DMS 273 (cell line): ENCODE results near the gene KRTAP10-9.
"Not testable (repeated sequence)": the region's sequence is repeated elsewhere in the genome, so short reads cannot be mapped to it uniquely, and the experiment has no call there.

ENCODE experiments used
- DNase-seq: peaks from one replicate; lab custom pipeline; 2025; ENCODE audit not compliant: unreplicated experiment; lab: John Stamatoyannopoulos, UW

The KRTAP10-9 gene

GRCh38 chr21:44614161-44614631 is 12.7 kb upstream of the KRTAP10-9 start:
- no peak for DNase-seq

GRCh38 chr21:44614961-44615391 is 11.9 kb upstream of the KRTAP10-9 start:
- DNase-seq, result no peak

DNA sequence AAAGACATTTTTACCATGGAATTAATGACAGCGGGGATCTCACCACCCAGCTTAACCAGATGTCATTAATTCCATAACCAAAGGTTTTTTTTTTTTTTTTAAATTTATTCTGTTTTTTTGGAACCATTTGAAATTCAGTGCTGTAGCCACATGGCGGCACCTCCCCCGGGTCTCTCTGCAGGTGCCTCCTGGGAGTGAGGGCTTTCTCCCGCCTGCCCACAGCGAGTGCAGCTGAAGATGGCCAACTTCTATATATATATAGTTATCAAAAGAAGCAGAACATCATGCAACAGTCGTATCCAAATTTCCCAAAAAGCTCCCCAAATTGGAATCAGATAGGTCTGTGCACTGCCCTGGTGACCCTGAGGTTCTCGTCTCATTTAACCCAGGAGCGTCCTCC is 11.4 kb upstream of the KRTAP10-9 start:
- no peak for DNase-seq

GRCh38 chr21:44615911-44616590 is 10.8 kb upstream of the KRTAP10-9 start:
- peak; percentile 59 for DNase-seq

DNA sequence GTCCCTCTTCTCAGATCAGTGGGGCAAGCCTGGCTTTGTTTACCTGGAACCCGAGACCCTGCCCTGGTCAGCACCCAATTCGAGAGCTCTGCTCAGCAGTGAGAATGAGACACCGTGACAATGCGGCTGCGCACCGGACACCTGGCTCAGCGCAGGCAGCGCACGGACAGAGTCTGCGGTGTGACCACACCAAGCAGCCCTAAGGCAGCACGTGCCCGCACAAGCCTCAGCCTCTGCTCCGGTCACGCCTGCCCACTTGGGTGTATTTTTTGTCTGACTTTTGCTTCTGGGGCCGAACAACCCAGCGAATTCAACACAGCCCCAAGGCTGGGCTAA is 10.3 kb upstream of the KRTAP10-9 start:
- no peak for DNase-seq

DNA sequence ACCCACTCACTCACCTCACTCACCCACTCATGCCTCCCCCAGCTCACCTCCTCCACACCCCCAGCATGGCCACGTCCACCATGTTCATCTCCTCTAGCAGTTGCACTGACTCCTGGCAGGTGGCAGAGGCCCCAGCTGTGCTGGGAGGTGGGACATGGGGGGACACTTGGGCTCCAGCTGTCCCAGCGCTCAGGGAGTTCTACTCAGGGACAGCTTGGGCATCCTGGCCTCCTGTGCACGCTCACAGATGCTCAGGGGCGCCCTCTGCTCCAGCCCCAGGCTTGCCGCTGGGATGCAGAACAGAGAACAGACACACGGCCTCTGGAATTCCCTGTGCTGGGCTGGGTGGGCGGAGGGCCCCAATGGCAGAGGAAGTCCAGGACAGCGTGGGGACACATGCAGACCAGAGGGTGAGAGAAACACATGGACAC is 9.8 kb upstream of the KRTAP10-9 start:
- no peak for DNase-seq

DNA sequence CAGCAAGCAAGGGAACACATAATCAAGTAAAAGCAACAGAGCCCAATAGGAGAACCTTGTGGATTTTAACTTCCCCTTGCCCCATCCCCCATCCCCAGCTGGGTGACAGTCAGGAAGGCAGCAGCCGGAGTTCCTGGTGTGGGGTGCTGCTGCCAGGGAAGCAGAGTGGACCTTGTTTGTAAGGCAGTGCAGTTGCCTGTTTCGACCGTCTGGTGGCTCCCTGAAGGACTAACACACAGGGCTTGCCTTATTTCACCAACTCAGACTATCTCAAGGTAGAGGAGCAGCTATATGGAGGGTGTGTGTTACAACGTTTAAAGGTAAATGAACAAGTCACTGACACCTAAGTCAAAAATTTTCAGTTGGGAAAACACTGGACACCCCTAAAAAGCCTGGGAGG is 8.4 kb upstream of the KRTAP10-9 start:
- DNase-seq, result no peak

DNA sequence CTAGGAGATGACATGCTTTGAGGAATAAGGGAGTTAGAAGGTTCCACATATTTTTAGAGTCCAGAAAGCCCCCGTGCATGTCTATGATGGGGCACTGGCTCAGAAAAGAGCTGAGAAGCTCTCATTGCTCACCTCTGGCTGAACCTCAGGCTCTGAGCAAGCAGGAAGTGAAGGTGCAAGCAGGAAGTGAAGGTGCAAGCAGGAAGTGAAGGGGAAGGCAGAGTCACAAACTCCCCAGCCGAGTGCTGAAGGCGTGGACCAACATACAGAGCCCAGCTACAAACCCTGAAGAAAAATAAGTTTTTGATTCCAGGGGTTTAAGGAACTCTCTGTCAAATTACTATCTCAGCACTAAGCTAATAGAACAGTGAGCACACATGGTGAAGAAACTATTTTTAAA is 8.0 kb upstream of the KRTAP10-9 start:
- DNase-seq, result no peak

DNA sequence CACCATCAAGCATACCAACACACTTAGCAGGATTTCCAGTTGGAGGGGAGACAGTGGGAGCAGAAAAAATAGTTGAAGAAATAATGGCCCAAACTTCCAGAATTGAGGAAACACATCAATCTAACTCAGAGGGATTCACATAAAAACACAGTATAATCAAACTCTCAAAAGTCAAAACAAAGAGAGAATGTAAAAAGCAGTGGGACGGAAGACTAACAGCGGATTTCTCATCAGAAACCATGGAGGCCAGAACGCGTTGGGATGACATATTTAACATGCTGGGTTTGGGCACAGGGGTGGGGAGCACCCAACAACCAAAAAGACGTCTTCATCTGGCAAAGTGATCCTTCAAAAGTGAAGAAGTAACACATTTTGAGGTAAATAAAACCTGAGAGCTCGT is 7.0 kb upstream of the KRTAP10-9 start:
- no peak for DNase-seq

DNA sequence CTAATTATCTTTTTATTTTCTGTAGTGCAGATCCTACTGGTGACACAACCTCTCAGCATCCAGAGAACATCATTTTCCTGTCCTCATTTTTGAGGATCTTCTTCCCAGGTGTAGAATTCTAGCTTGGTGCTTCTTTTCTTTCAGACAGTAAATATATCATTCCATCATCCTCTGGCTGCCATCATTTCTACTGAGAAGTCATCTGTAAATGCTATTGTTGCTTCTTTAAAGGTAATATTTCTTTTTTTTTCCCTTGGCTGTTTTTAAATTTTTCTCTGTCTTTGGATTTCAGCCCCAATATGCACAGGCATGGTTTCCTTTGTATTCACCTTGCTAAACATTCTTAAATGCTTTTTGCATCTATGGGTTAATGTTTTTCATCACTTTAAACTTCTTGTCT is 3.3 kb upstream of the KRTAP10-9 start:
- DNase-seq, result no peak

- DNase-seq, result no peak
These were observed 1.1 kb upstream of the KRTAP10-9 start for GRCh38 chr21:44625756-44626155.

GRCh38 chr21:44626262-44626661 is 631 bp upstream of the KRTAP10-9 start:
- no peak for DNase-seq

- DNase-seq, result peak; percentile 65
These were observed 409 bp downstream of the KRTAP10-9 start for GRCh38 chr21:44627181-44627822.

DNA sequence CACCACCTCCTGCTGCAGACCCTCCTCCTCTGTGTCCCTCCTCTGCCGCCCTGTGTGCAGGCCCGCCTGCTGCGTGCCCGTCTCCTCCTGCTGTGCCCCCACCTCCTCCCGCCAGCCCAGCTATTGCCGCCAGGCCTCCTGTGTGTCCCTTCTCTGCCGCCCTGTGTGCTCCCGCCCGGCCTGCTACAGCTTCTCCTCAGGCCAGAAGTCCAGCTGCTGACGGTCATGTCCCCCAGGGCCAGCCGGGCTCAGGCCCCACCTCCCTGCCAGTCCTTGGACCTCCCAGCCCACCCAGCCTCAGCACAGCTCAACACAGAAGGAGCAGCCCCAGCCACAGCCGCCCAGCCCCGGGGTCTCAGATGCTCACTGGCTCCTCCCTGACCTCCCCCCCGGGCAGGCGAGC is 939 bp downstream of the KRTAP10-9 start:
- not testable (repeated sequence) for DNase-seq

DNA sequence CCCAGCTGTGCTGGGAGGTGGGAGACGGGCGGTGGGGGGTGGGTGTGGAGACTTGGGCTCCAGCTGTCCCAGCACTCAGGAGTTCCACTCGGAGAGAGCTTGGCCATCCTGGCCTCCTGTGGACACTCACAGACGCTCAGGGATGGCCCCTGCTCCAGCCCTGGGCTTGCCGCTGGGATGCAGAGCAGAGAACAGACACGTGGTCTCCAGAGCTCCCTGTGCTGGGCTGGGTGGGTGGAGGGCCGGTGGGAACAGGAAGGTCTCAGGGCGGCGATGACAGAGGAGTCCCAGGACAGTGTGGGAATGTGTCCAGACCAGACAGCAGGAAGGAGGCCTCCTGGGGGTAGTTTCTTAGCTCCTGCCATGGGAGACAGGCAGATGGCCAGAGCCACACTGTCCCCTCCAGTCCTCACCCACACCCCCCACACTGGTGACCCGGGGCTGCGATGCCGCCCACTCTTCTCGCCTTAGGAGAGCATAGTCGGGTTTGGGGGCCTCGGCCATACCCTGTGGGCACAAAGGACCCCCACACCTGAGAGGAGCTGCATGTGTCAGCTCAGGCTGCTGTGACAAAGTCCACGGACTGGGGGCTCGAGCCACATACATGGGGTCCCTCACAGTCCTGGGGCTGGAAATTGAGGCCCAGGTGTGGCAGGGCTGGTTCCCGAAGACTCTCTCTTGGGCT is 2.0 kb downstream of the KRTAP10-9 start:
- DNase-seq, result no peak

GRCh38 chr21:44630440-44630839 is 3.5 kb downstream of the KRTAP10-9 start:
- DNase-seq, result no peak

GRCh38 chr21:44632067-44632466 is 5.2 kb downstream of the KRTAP10-9 start:
- DNase-seq, result no peak

DNA sequence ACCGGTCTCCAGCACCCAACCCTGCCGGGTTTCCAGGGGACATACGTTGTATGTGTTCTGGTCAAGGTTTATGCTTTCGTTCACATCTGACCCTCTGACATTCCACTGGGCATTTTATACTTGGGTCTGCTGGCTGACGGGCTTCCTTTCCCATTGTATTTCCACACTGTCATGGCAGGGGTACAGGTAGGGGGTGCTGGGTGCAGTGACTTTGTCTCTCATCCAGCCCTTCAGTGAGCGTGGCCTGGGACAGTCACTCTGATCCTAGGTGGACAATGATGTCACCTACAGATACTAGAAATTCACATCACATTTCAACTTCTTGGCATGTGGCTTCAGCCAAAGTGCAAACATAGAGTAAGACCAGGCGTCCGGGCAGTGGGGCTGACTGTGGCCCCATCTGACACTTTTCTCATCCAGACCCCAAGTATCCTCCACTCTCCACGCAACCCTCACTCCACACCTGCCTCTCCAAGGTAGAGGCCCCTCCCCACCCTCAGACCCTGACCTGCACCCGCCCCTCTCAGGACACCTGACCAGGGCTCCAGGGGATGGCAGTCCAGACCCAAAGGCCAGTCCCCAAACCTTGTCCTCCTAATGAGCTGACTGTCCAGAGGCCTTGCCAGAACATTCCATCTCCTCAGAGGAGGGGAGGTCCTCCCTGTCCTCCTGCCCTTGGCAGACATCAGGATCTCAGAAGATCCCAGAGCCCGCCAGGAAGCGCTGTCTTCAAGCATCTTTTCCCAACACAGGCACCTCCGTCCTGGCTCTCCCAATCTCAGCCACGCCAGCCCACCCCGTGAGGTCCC is 9.5 kb downstream of the KRTAP10-9 start:
- no peak for DNase-seq

- peak; percentile 80 for DNase-seq
These were observed 10.3 kb downstream of the KRTAP10-9 start, which contains the start of gene KRTAP10-10 for GRCh38 chr21:44637018-44637850. TSS of gene KRTAP10-10 (plus strand) at chr21:44637356. CDS start at chr21:44637418, 62 bp downstream.

GRCh38 chr21:44637851-44638348 is 11.0 kb downstream of the KRTAP10-9 start:
- peak; percentile 74 for DNase-seq
